Naive thymus-derived CD4-positive, alpha-beta T cell (primary cell): ENCODE results near the gene LYRM4. TPM values are rescaled to one million over a fixed set of nuclear protein-coding genes. Genes with fewer than 3 reads are reported as not detected.
A peak's percentile ranks its signal among the peaks of the same experiment; 100 is the strongest.

Experiments used
- ATAC-seq: fragments of 150-1000 bp; cut with Tn5 transposase; 2 replicates; pipeline ENCODE4 v1.10.0; 2021; ENCODE audit warnings: mild to moderate bottlenecking, moderate library complexity
- CTCF ChIA-PET: fragments of 350-600 bp; sonication (Branson Sonifier 250); formaldehyde crosslinking; loops from one replicate; lab custom pipeline; 2021; ENCODE audit warnings: antibody characterized with exemption; lab: Charles Lee
- POLR2A ChIA-PET: fragments of 350-600 bp; sonication (Branson Sonifier 250); formaldehyde crosslinking; loops from one replicate; lab custom pipeline; 2021; ENCODE audit warnings: antibody characterized with exemption, inconsistent platforms; lab: Charles Lee
- DNase-seq, 9 donors: peaks; one replicate each; pipeline versions ENCODE4 v3.0.0 to v3.0.0-alpha.2; 2020 to 2022; ENCODE audit warnings: mixed read lengths in 1 of 9
- H3K27ac ChIP-seq: one replicate; pipeline ENCODE4 v1.7.0; 2013; ENCODE audit warnings: mild to moderate bottlenecking, low read depth, low read length, moderate library complexity
- H3K27me3 ChIP-seq, 2 donors: one replicate each; pipeline ENCODE4 v1.7.0; 2013; ENCODE audit warnings: low read length in 2 of 2, mild to moderate bottlenecking in 2 of 2, moderate library complexity in 2 of 2; ENCODE audit not compliant: control insufficient read depth in 2 of 2, insufficient read depth in 2 of 2
- H3K36me3 ChIP-seq, 3 experiments: 1 replicate in 2 of 3; 2 replicates in 1 of 3; pipeline ENCODE4 v1.7.0; 2013; ENCODE audit warnings: low read length in 3 of 3, mild to moderate bottlenecking in 3 of 3, moderate library complexity in 1 of 3; ENCODE audit not compliant: insufficient read depth in 3 of 3, control insufficient read depth in 2 of 3
- H3K4me1 ChIP-seq, 2 donors: one replicate each; pipeline ENCODE4 v1.7.0; 2013; ENCODE audit warnings: low read length in 2 of 2, mild to moderate bottlenecking in 2 of 2, moderate library complexity in 1 of 2; ENCODE audit not compliant: control insufficient read depth in 2 of 2, insufficient read depth in 2 of 2
- H3K4me3 ChIP-seq: 2 replicates; pipeline ENCODE4 v1.7.0; 2013; ENCODE audit warnings: mild to moderate bottlenecking, low read length
- H3K9me3 ChIP-seq, 3 experiments: 1 replicate in 2 of 3; 2 replicates in 1 of 3; pipeline ENCODE4 v1.7.0; 2013; ENCODE audit warnings: low read length in 3 of 3; ENCODE audit not compliant: control insufficient read depth in 2 of 3
- H3K27ac Mint-ChIP-seq, 9 donors: one replicate each; pipeline ENCODE4 v1.8.0; 2020 to 2022; ENCODE audit warnings: mixed read lengths in 9 of 9, mild to moderate bottlenecking in 8 of 9, moderate library complexity in 5 of 9, inconsistent platforms in 2 of 9
- H3K27me3 Mint-ChIP-seq, 5 donors: one replicate each; pipeline ENCODE4 v1.8.0; 2021 to 2022; ENCODE audit warnings: mixed read lengths in 5 of 5, mild to moderate bottlenecking in 1 of 5
- H3K36me3 Mint-ChIP-seq, 5 donors: one replicate each; pipeline ENCODE4 v1.8.0; 2020 to 2022; ENCODE audit warnings: mixed read lengths in 5 of 5, mild to moderate bottlenecking in 3 of 5, inconsistent platforms in 1 of 5
- H3K4me1 Mint-ChIP-seq, 7 donors: one replicate each; pipeline ENCODE4 v1.8.0; 2020 to 2022; ENCODE audit warnings: mixed read lengths in 7 of 7, mild to moderate bottlenecking in 3 of 7, inconsistent platforms in 1 of 7
- H3K4me3 Mint-ChIP-seq, 10 donors: one replicate each; pipeline ENCODE4 v1.8.0; 2020 to 2022; ENCODE audit warnings: mild to moderate bottlenecking in 10 of 10, mixed read lengths in 10 of 10, moderate library complexity in 6 of 10, inconsistent platforms in 2 of 10
- H3K9me3 Mint-ChIP-seq, 11 donors: one replicate each; pipeline ENCODE4 v1.8.0; 2020 to 2022; ENCODE audit warnings: mixed read lengths in 11 of 11, mild to moderate bottlenecking in 4 of 11, inconsistent platforms in 1 of 11, moderate library complexity in 1 of 11
- intact Hi-C, 2 donors: fragments of 100-400 bp; cut with micrococcal nuclease; formaldehyde crosslinking; loops; one replicate each; pipeline ENCODE4 v1.15.1; 2023
- polyA plus RNA-seq, 2 donors: library from polyadenylated mRNA; unstranded; fragments of 300-500 nt; fragmentation: Illumina TruSeq; gene quantifications; one replicate each; pipeline ENCODE4 v1.2.3, GENCODE V29; 2021
- total RNA-seq, 6 experiments: library from RNA in 5 of 6; stranded (reverse) in 5 of 6; gene quantifications; 1 replicate in 5 of 6; 2 replicates in 1 of 6; pipeline ENCODE4 v1.2.3 and lab custom pipeline; 2021 to 2026

LYRM4 gene
- total and polyA plus RNA-seq, 7 experiments from 2014 or later: 15.1 to 61.6 (median 24.4) TPM

- ChIA-PET POLR2A (no interaction called here), CTCF (no interaction called here)
- no peak overlapping the region for H3K27ac ChIP-seq
- Mint-ChIP-seq H3K4me1 (peaks cover 0 to 6% (median 0%) of the 10 kb centered on the region in 7 donors), H3K27me3 (no peaks in the 10 kb centered on the region), H3K9me3 (peaks cover 0 to 5% (median 0%) of the 10 kb centered on the region in 11 donors), H3K36me3 (peaks cover 0 to 21% (median 11%) of the 10 kb centered on the region in 5 donors), H3K27ac (peak overlapping the region in 1 of 9 donors; percentile 59), H3K4me3 (no peak overlapping the region)
- no peaks in the 10 kb centered on the region for H3K4me1 ChIP-seq
- H3K4me3 ChIP-seq: no peak overlapping the region
- no peak for ATAC-seq
- no peaks in the 10 kb centered on the region for H3K27me3 ChIP-seq
- no peak for DNase-seq
- intact Hi-C loops: no loop called here
- H3K9me3 ChIP-seq: no peaks in the 10 kb centered on the region
- H3K36me3 ChIP-seq: no peaks in the 10 kb centered on the region
Observed at GRCh38 chr6:5192135-5192794, 68.5 kb downstream of the LYRM4 start.

GRCh38 chr6:5191722-5192121 is 69.0 kb downstream of the LYRM4 start:
- Mint-ChIP-seq H3K4me3 (no peak overlapping the region), H3K36me3 (peaks cover 0 to 23% (median 9%) of the 10 kb centered on the region in 5 donors), H3K27me3 (no peaks in the 10 kb centered on the region), H3K9me3 (peaks cover 0 to 5% (median 0%) of the 10 kb centered on the region in 11 donors), H3K27ac (no peak overlapping the region), H3K4me1 (peaks cover 0 to 6% (median 0%) of the 10 kb centered on the region in 7 donors)
- ChIA-PET CTCF (no interaction called here), POLR2A (no interaction called here)
- Histone ChIP-seq H3K9me3 (no peaks in the 10 kb centered on the region), H3K4me1 (no peaks in the 10 kb centered on the region), H3K36me3 (no peaks in the 10 kb centered on the region), H3K27ac (no peak overlapping the region), H3K27me3 (no peaks in the 10 kb centered on the region), H3K4me3 (no peak overlapping the region)
- intact Hi-C loops: no loop called here
- ATAC-seq (no peak), DNase-seq (no peak)

GRCh38 chr6:5191222-5191621 is 69.5 kb downstream of the LYRM4 start:
- no peak overlapping the region for H3K4me3 ChIP-seq
- Mint-ChIP-seq H3K4me1 (peaks cover 0 to 6% (median 0%) of the 10 kb centered on the region in 7 donors), H3K36me3 (peaks cover 0 to 26% (median 7%) of the 10 kb centered on the region in 5 donors), H3K9me3 (peaks cover 0 to 5% (median 0%) of the 10 kb centered on the region in 11 donors), H3K27ac (no peak overlapping the region), H3K27me3 (no peaks in the 10 kb centered on the region), H3K4me3 (no peak overlapping the region)
- ChIA-PET POLR2A (no interaction called here), CTCF (no interaction called here)
- intact Hi-C loops: no loop called here
- ATAC-seq: no peak
- DNase-seq: no peak
- H3K27me3 ChIP-seq: no peaks in the 10 kb centered on the region
- no peaks in the 10 kb centered on the region for H3K4me1 ChIP-seq
- no peaks in the 10 kb centered on the region for H3K9me3 ChIP-seq
- H3K36me3 ChIP-seq: no peaks in the 10 kb centered on the region
- no peak overlapping the region for H3K27ac ChIP-seq

GRCh38 chr6:5190507-5190906 is 70.2 kb downstream of the LYRM4 start:
- no peaks in the 10 kb centered on the region for H3K9me3 ChIP-seq
- Mint-ChIP-seq H3K27ac (no peak overlapping the region), H3K4me1 (peaks cover 0 to 6% (median 0%) of the 10 kb centered on the region in 7 donors), H3K4me3 (no peak overlapping the region), H3K27me3 (no peaks in the 10 kb centered on the region), H3K36me3 (peaks cover 0 to 30% (median 2%) of the 10 kb centered on the region in 5 donors), H3K9me3 (no peaks in the 10 kb centered on the region)
- ChIA-PET POLR2A (no interaction called here), CTCF (no interaction called here)
- intact Hi-C loops: no loop called here
- no peak for ATAC-seq
- H3K4me3 ChIP-seq: no peak overlapping the region
- H3K36me3 ChIP-seq: no peaks in the 10 kb centered on the region
- H3K27ac ChIP-seq: no peak overlapping the region
- H3K4me1 ChIP-seq: no peaks in the 10 kb centered on the region
- no peaks in the 10 kb centered on the region for H3K27me3 ChIP-seq
- no peak for DNase-seq

GRCh38 chr6:5188646-5189045 is 72.1 kb downstream of the LYRM4 start:
- POLR2A ChIA-PET: interaction anchor here (0.6 kb wide), 1 partner anchor 245 kb away, joined by 5 read pairs; no protein-coding TSS in a partner anchor
- Histone ChIP-seq H3K4me3 (no peak overlapping the region), H3K4me1 (no peaks in the 10 kb centered on the region), H3K36me3 (no peaks in the 10 kb centered on the region), H3K27ac (no peak overlapping the region), H3K27me3 (no peaks in the 10 kb centered on the region), H3K9me3 (no peaks in the 10 kb centered on the region)
- no peaks in the 10 kb centered on the region for H3K9me3 Mint-ChIP-seq
- ATAC-seq (no peak), DNase-seq (no peak)
- peaks cover 0 to 11% (median 0%) of the 10 kb centered on the region in 7 donors for H3K4me1 Mint-ChIP-seq
- no peak overlapping the region for H3K4me3 Mint-ChIP-seq
- intact Hi-C loops: no loop called here
- peaks cover 0 to 27% (median 0%) of the 10 kb centered on the region in 5 donors for H3K36me3 Mint-ChIP-seq
- no peaks in the 10 kb centered on the region for H3K27me3 Mint-ChIP-seq
- H3K27ac Mint-ChIP-seq: no peak overlapping the region
- CTCF ChIA-PET: interaction anchor here (0.7 kb wide), 1 partner anchor 45 kb away, joined by 3 read pairs; no protein-coding TSS in a partner anchor

- POLR2A ChIA-PET: interaction anchor here (2.0 kb wide), 1 partner anchor 11 kb away, joined by 5 read pairs; no protein-coding TSS in a partner anchor
- CTCF ChIA-PET: no interaction called here
Observed at GRCh38 chr6:5184878-5185277, 75.9 kb downstream of the LYRM4 start.

More at GRCh38 chr6:5184878-5185277, 75.9 kb downstream of the LYRM4 start:
- Histone ChIP-seq H3K4me3 (no peak overlapping the region), H3K36me3 (no peaks in the 10 kb centered on the region), H3K27me3 (no peaks in the 10 kb centered on the region), H3K9me3 (no peaks in the 10 kb centered on the region), H3K27ac (no peak overlapping the region), H3K4me1 (no peaks in the 10 kb centered on the region)
- H3K27me3 Mint-ChIP-seq: no peaks in the 10 kb centered on the region
- no peak for DNase-seq
- H3K4me1 Mint-ChIP-seq: peaks cover 10 to 22% (median 12%) of the 10 kb centered on the region in 7 donors
- H3K9me3 Mint-ChIP-seq: no peaks in the 10 kb centered on the region
- intact Hi-C loops: no loop called here
- peak overlapping the region in 1 of 9 donors; percentile 8 for H3K27ac Mint-ChIP-seq
- peaks cover 0 to 22% (median 3%) of the 10 kb centered on the region in 5 donors for H3K36me3 Mint-ChIP-seq
- ATAC-seq: no peak
- no peak overlapping the region for H3K4me3 Mint-ChIP-seq
